ENCODE results near the gene TTLL9.

The TTLL9 gene

GRCh38 chr20:31881945-31882344, 11.5 kb downstream of the TTLL9 start:
- no peak for TF ChIP-seq CTCF (IDR thresholded peaks at IDR 0.05; ENCODE audit: low read depth, low read length, missing control alignments)
- no peak for DNase-seq (ENCODE audit: extremely low read depth, low read depth)
- H3K4me3 ChIP-seq (replicated peaks; ENCODE audit: low read depth, low read length), result no peak overlapping the region

- TF ChIP-seq CTCF (IDR thresholded peaks at IDR 0.05; ENCODE audit: low read depth, low read length, missing control alignments), result no peak
- H3K4me3 ChIP-seq (replicated peaks; ENCODE audit: low read depth, low read length), result no peak overlapping the region
- no peak for DNase-seq (ENCODE audit: extremely low read depth, low read depth)
These were observed 13.4 kb downstream of the TTLL9 start for GRCh38 chr20:31883829-31884228.

GRCh38 chr20:31890646-31891045, 20.2 kb downstream of the TTLL9 start:
- no peak for DNase-seq (ENCODE audit: extremely low read depth, low read depth)
- TF ChIP-seq CTCF (IDR thresholded peaks at IDR 0.05; ENCODE audit: low read depth, low read length, missing control alignments), result no peak
- no peak overlapping the region for H3K4me3 ChIP-seq (replicated peaks; ENCODE audit: low read depth, low read length)

- no peak for DNase-seq (ENCODE audit: extremely low read depth, low read depth)
- H3K4me3 ChIP-seq (replicated peaks; ENCODE audit: low read depth, low read length), result no peak overlapping the region
- TF ChIP-seq CTCF (IDR thresholded peaks at IDR 0.05; ENCODE audit: low read depth, low read length, missing control alignments), result no peak
These were observed 24.7 kb downstream of the TTLL9 start for GRCh38 chr20:31894980-31895675.

GRCh38 chr20:31896049-31896448, 25.6 kb downstream of the TTLL9 start:
- DNase-seq (ENCODE audit: extremely low read depth, low read depth), result no peak
- H3K4me3 ChIP-seq (replicated peaks; ENCODE audit: low read depth, low read length), result no peak overlapping the region
- TF ChIP-seq CTCF (IDR thresholded peaks at IDR 0.05; ENCODE audit: low read depth, low read length, missing control alignments), result no peak

GRCh38 chr20:31897541-31897940, 27.1 kb downstream of the TTLL9 start:
- no peak for DNase-seq (ENCODE audit: extremely low read depth, low read depth)
- TF ChIP-seq CTCF (IDR thresholded peaks at IDR 0.05; ENCODE audit: low read depth, low read length, missing control alignments), result no peak
- no peak overlapping the region for H3K4me3 ChIP-seq (replicated peaks; ENCODE audit: low read depth, low read length)

- no peak for TF ChIP-seq CTCF (IDR thresholded peaks at IDR 0.05; ENCODE audit: low read depth, low read length, missing control alignments)
- no peak overlapping the region for H3K4me3 ChIP-seq (replicated peaks; ENCODE audit: low read depth, low read length)
- DNase-seq (ENCODE audit: extremely low read depth, low read depth), result no peak
These were observed 31.2 kb downstream of the TTLL9 start for GRCh38 chr20:31901615-31902014.
